Measurements from ENCODE around the gene CRYBA2.

Gene CRYBA2

GRCh38 chr2:219028996-219029828 lies 36.0 kb upstream of the CRYBA2 start:
- TF ChIP-seq CTCF (IDR thresholded peaks at IDR 0.05; ENCODE audit: insufficient read depth, low read depth, low read length, missing control alignments) = no peak
- DNase-seq (ENCODE audit: low read depth) = no peak

GRCh38 chr2:219028141-219028540 lies 34.9 kb upstream of the CRYBA2 start:
- no peak for DNase-seq (ENCODE audit: low read depth)
- H3K4me3 ChIP-seq (ENCODE audit: low read depth, low read length) = no peak overlapping the region
- TF ChIP-seq CTCF (IDR thresholded peaks at IDR 0.05; ENCODE audit: insufficient read depth, low read depth, low read length, missing control alignments) = no peak

More at GRCh38 chr2:219028996-219029828, 36.0 kb upstream of the CRYBA2 start:
- H3K4me3 ChIP-seq (ENCODE audit: low read depth, low read length) = no peak overlapping the region

GRCh38 chr2:219027511-219028055 lies 34.4 kb upstream of the CRYBA2 start:
- TF ChIP-seq CTCF (IDR thresholded peaks at IDR 0.05; ENCODE audit: insufficient read depth, low read depth, low read length, missing control alignments) = no peak
- DNase-seq (ENCODE audit: low read depth) = no peak
- H3K4me3 ChIP-seq (ENCODE audit: low read depth, low read length) = no peak overlapping the region

GRCh38 chr2:219026946-219027345 lies 33.7 kb upstream of the CRYBA2 start:
- TF ChIP-seq CTCF (IDR thresholded peaks at IDR 0.05; ENCODE audit: insufficient read depth, low read depth, low read length, missing control alignments) = no peak
- DNase-seq (ENCODE audit: low read depth) = no peak
- no peak overlapping the region for H3K4me3 ChIP-seq (ENCODE audit: low read depth, low read length)

- no peak overlapping the region for H3K4me3 ChIP-seq (ENCODE audit: low read depth, low read length)
- DNase-seq (ENCODE audit: low read depth) = no peak
- no peak for TF ChIP-seq CTCF (IDR thresholded peaks at IDR 0.05; ENCODE audit: insufficient read depth, low read depth, low read length, missing control alignments)
These were observed 32.7 kb upstream of the CRYBA2 start for GRCh38 chr2:219025637-219026585.

GRCh38 chr2:219024059-219024458 lies 30.8 kb upstream of the CRYBA2 start:
- TF ChIP-seq CTCF (IDR thresholded peaks at IDR 0.05; ENCODE audit: insufficient read depth, low read depth, low read length, missing control alignments) = no peak
- no peak for DNase-seq (ENCODE audit: low read depth)
- H3K4me3 ChIP-seq (ENCODE audit: low read depth, low read length) = no peak overlapping the region
